Mesenchymal stem cell (in vitro differentiated cells and primary cell): ENCODE results near the gene CPXM2.

Experiments used
- DNase-seq: peaks from one replicate; pipeline ENCODE4 v3.0.0-alpha.2; 2013
- H2AFZ ChIP-seq: one replicate; pipeline ENCODE4 v1.6.1; 2013; ENCODE audit warnings: low read depth, mild to moderate bottlenecking, control low read depth, inconsistent platforms, low read length, moderate library complexity
- H2AK5ac ChIP-seq: 2 replicates; pipeline ENCODE4 v1.6.1; 2013; ENCODE audit warnings: low read length, moderate library complexity, mild to moderate bottlenecking, inconsistent platforms; ENCODE audit not compliant: severe bottlenecking
- H2BK120ac ChIP-seq: one replicate; pipeline ENCODE4 v1.6.1; 2013; ENCODE audit warnings: low read depth, mild to moderate bottlenecking, inconsistent platforms, low read length, moderate library complexity
- H2BK12ac ChIP-seq, 2 experiments: one replicate each; pipeline ENCODE4 v1.6.1; 2013; ENCODE audit warnings: inconsistent platforms in 2 of 2, low read length in 2 of 2, mild to moderate bottlenecking in 2 of 2, moderate library complexity in 2 of 2, control low read depth in 1 of 2
- H2BK15ac ChIP-seq: one replicate; pipeline ENCODE4 v1.6.1; 2013; ENCODE audit warnings: mild to moderate bottlenecking, low read depth, inconsistent platforms; ENCODE audit not compliant: poor library complexity, severe bottlenecking
- H2BK5ac ChIP-seq: 2 replicates; pipeline ENCODE4 v1.6.1; 2013; ENCODE audit warnings: low read depth, mild to moderate bottlenecking, low read length, control low read depth, inconsistent platforms; ENCODE audit not compliant: poor library complexity, severe bottlenecking
- H3K14ac ChIP-seq, 2 experiments: one replicate each; pipeline ENCODE4 v1.6.1; 2013; ENCODE audit warnings: inconsistent platforms in 2 of 2, low read length in 2 of 2, control low read depth in 1 of 2, mild to moderate bottlenecking in 1 of 2, moderate library complexity in 1 of 2
- H3K18ac ChIP-seq, 2 experiments: one replicate each; pipeline ENCODE4 v1.6.1; 2013; ENCODE audit warnings: inconsistent platforms in 2 of 2, low read length in 2 of 2, control low read depth in 1 of 2, low read depth in 1 of 2, mild to moderate bottlenecking in 1 of 2
- H3K23ac ChIP-seq, 2 experiments: one replicate each; pipeline ENCODE4 v1.6.1; 2013; ENCODE audit warnings: inconsistent platforms in 2 of 2, low read length in 2 of 2, mild to moderate bottlenecking in 2 of 2, moderate library complexity in 2 of 2, control low read depth in 1 of 2
- H3K27ac ChIP-seq: 2 replicates; pipeline ENCODE4 v1.5.1; 2013; ENCODE audit warnings: mild to moderate bottlenecking, moderate library complexity, low read length, control low read depth, inconsistent platforms; ENCODE audit not compliant: poor library complexity, severe bottlenecking
- H3K27me3 ChIP-seq, 2 experiments: 2 replicates each; pipeline versions ENCODE4 v1.6.1 to v1.7.0; 2013; ENCODE audit warnings: low read length in 2 of 2, mild to moderate bottlenecking in 2 of 2, moderate library complexity in 2 of 2, control low read depth in 1 of 2, inconsistent platforms in 1 of 2; ENCODE audit not compliant: control insufficient read depth in 1 of 2, insufficient read depth in 1 of 2
- H3K36me3 ChIP-seq, 2 experiments: 2 replicates each; pipeline versions ENCODE4 v1.6.1 to v1.7.0; 2013; ENCODE audit warnings: low read length in 2 of 2, control low read depth in 1 of 2, inconsistent platforms in 1 of 2, low read depth in 1 of 2, mild to moderate bottlenecking in 1 of 2; ENCODE audit not compliant: insufficient read depth in 2 of 2, control insufficient read depth in 1 of 2
- H3K4ac ChIP-seq, 2 experiments: one replicate each; pipeline ENCODE4 v1.6.1; 2013; ENCODE audit warnings: inconsistent platforms in 2 of 2, low read length in 2 of 2, mild to moderate bottlenecking in 2 of 2, moderate library complexity in 2 of 2, control low read depth in 1 of 2, low read depth in 1 of 2
- H3K4me1 ChIP-seq: 2 replicates; pipeline ENCODE4 v1.6.1; 2013; ENCODE audit warnings: low read depth, low read length, control low read depth; ENCODE audit not compliant: control insufficient read depth, insufficient read depth
- H3K4me2 ChIP-seq: 2 replicates; pipeline ENCODE4 v1.6.1; 2013; ENCODE audit warnings: low read length, mild to moderate bottlenecking, inconsistent platforms; ENCODE audit not compliant: poor library complexity, severe bottlenecking
- H3K4me3 ChIP-seq, 2 experiments: 2 replicates each; pipeline versions ENCODE4 v1.5.1 to v1.7.0; 2013; ENCODE audit warnings: low read length in 2 of 2, mild to moderate bottlenecking in 2 of 2, control low read depth in 1 of 2, low read depth in 1 of 2; ENCODE audit not compliant: insufficient read depth in 1 of 2
- H3K79me1 ChIP-seq: replicated peaks from 2 replicates; pipeline ENCODE4 v1.6.1; 2013; ENCODE audit warnings: mild to moderate bottlenecking, control low read depth, low read length, inconsistent platforms; ENCODE audit not compliant: poor library complexity, severe bottlenecking
- H3K9ac ChIP-seq: 2 replicates; pipeline ENCODE4 v1.7.0; 2013; ENCODE audit warnings: mild to moderate bottlenecking, low read length, moderate library complexity
- H3K9me3 ChIP-seq: 2 replicates; pipeline ENCODE4 v1.7.0; 2013; ENCODE audit warnings: mild to moderate bottlenecking, low read length; ENCODE audit not compliant: control insufficient read depth
- H4K8ac ChIP-seq: one replicate; pipeline ENCODE4 v1.6.1; 2013; ENCODE audit warnings: inconsistent platforms, mild to moderate bottlenecking, low read length, moderate library complexity
- H4K91ac ChIP-seq: one replicate; pipeline ENCODE4 v1.6.1; 2013; ENCODE audit warnings: mild to moderate bottlenecking, low read length, inconsistent platforms
- WGBS: methylation state at CpG from one replicate; pipeline ENCODE4 v1.1.7; 2013; ENCODE audit warnings: mixed read lengths; 5-methylcytosine and 5-hydroxymethylcytosine counted together

The CPXM2 gene

DNA sequence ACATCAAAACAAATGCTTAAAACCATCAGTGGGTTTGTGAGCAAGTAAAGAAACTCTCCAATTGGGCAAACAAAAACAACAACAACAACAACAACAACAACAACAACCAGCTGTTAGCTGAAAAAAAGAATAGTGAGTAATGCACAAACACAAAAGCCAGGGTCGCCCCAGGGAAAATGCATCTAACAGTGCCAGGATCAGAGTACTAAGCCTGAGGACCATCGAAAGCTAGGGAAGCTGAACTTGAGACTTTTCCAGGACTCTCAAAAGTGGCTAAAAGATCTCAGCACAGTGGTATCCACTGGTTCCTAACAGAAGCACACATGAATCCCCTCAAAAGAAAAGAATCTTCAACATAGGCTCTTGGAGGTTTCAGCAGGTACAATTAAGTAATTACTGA is 83.3 kb downstream of the CPXM2 start:
- Histone ChIP-seq H3K27ac (no peak overlapping the region), H3K9me3 (no peaks in the 10 kb centered on the region), H3K27me3 (no peaks in the 10 kb centered on the region), H3K4ac (no peak overlapping the region), H3K23ac (no peak overlapping the region), H4K8ac (no peak overlapping the region), H2BK5ac (no peak overlapping the region), H2AFZ (no peak overlapping the region), H4K91ac (no peak overlapping the region), H3K4me2 (no peak overlapping the region), H2BK15ac (no peak overlapping the region), H3K4me3 (no peak overlapping the region), H3K18ac (no peak overlapping the region), H3K14ac (no peak overlapping the region), H2AK5ac (no peak overlapping the region), H3K9ac (peak overlapping the region; percentile 30), H2BK120ac (no peak overlapping the region), H3K4me1 (no peaks in the 10 kb centered on the region), H3K79me1 (no peaks in the 10 kb centered on the region), H2BK12ac (no peak overlapping the region), H3K36me3 (no peaks in the 10 kb centered on the region)
- WGBS = 68% methylated on average over 2 of the region's 2 CpGs
- no peak for DNase-seq

DNA sequence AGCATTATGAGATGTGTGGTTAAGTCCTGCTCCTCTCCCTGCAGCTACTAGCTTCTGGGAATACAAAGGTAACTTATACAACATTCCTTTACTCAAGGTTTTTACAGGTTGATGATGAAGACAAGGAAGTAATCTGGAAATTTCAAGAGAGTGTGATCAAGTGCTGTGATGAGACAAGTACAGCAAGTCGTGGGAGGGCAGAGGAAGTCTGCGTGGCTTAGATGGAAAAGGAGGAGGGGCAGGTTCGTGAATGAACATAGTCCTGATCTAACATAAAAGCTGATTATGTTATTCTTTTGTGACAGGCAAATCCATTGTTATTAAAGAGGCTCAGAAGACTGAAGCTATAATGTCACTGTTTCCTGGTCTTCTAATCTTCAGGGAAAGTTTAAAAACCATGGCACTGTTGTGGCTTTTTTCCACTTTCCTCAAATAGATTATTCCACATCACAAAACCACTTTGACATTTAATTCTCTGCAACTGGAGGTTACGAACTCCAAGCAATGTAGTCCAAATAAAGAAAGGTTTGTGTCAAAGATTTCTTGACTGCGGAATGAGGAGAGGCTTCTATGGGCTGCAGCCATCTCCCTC is 84.1 kb downstream of the CPXM2 start:
- Histone ChIP-seq H3K27me3 (no peaks in the 10 kb centered on the region), H3K9me3 (no peaks in the 10 kb centered on the region), H3K79me1 (no peaks in the 10 kb centered on the region), H2BK15ac (no peak overlapping the region), H2BK120ac (no peak overlapping the region), H2AK5ac (no peak overlapping the region), H2BK12ac (no peak overlapping the region), H3K4me1 (no peaks in the 10 kb centered on the region), H3K36me3 (no peaks in the 10 kb centered on the region), H3K4me2 (no peak overlapping the region), H3K27ac (no peak overlapping the region), H4K8ac (no peak overlapping the region), H3K14ac (no peak overlapping the region), H3K4ac (no peak overlapping the region), H2AFZ (no peak overlapping the region), H3K4me3 (no peak overlapping the region), H3K18ac (no peak overlapping the region), H4K91ac (no peak overlapping the region), H3K9ac (no peak overlapping the region), H2BK5ac (no peak overlapping the region), H3K23ac (no peak overlapping the region)
- DNase-seq = no peak
- WGBS = 55% methylated on average over 5 of the region's 5 CpGs

DNA sequence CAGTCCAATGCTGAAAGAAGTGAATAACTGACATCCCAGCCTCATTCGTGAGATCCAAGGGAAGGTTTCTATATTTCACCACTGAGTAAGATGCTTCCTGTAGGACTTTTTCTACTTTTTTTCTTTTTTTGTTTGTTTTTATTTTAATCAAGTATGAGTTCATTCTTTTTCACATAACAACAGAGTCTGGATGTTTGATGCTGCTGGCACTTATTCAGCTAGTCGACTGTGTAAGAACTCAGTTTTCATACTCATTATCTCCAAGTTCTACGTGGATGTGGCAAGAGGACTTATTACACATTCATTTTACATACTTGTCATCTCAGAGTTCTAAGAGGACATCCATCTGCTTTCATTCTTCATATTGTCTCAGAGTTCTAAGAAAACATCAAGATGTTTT is 86.9 kb downstream of the CPXM2 start:
- Histone ChIP-seq H3K9me3 (no peaks in the 10 kb centered on the region), H3K4me2 (no peak overlapping the region), H2BK12ac (no peak overlapping the region), H2BK15ac (no peak overlapping the region), H3K36me3 (no peaks in the 10 kb centered on the region), H2AFZ (no peak overlapping the region), H3K27me3 (no peaks in the 10 kb centered on the region), H3K79me1 (no peaks in the 10 kb centered on the region), H3K9ac (no peak overlapping the region), H3K4ac (no peak overlapping the region), H3K27ac (no peak overlapping the region), H3K4me1 (no peaks in the 10 kb centered on the region), H2BK5ac (no peak overlapping the region), H3K18ac (no peak overlapping the region), H4K8ac (no peak overlapping the region), H4K91ac (no peak overlapping the region), H3K14ac (no peak overlapping the region), H3K4me3 (no peak overlapping the region), H3K23ac (no peak overlapping the region), H2BK120ac (no peak overlapping the region), H2AK5ac (no peak overlapping the region)
- 55% methylated on average over 2 of the region's 3 CpGs for WGBS
- DNase-seq = no peak

DNA sequence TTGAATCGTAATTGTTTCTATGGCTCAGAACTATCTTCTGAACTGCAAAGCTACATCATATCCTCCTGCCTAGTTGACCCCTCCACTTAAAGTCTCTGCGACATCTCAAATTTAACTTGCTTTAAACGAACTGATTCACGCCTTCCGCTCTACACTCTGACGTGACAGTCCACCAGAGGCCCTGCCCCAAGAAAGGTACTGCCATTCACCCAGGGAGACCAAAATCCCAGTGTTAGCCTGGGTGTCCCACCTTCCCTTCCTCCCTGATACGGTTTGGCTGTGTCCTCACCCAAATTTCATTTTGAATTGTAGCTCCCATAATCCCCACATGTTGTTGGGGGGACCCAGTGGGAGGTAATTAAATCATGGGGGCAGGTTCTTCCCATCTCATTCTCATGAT is 90.8 kb downstream of the CPXM2 start:
- no peaks in the 10 kb centered on the region for H3K9me3 ChIP-seq

More for the DNA sequence above, 90.8 kb downstream of the CPXM2 start:
- no peak overlapping the region for H2BK15ac ChIP-seq
- no peak overlapping the region for H3K14ac ChIP-seq
- no peak overlapping the region for H4K8ac ChIP-seq
- no peak overlapping the region for H4K91ac ChIP-seq
- H3K4ac ChIP-seq = no peak overlapping the region
- H3K9ac ChIP-seq = no peak overlapping the region
- H3K4me2 ChIP-seq = no peak overlapping the region
- no peaks in the 10 kb centered on the region for H3K27me3 ChIP-seq
- H3K36me3 ChIP-seq = peaks cover 0 to 17% of the 10 kb centered on the region in 2 experiments
- no peak overlapping the region for H3K18ac ChIP-seq
- no peak overlapping the region for H2BK5ac ChIP-seq
- H3K23ac ChIP-seq = no peak overlapping the region
- H3K79me1 ChIP-seq = no peaks in the 10 kb centered on the region
- no peak for DNase-seq
- no peak overlapping the region for H2BK12ac ChIP-seq
- no peak overlapping the region for H3K4me3 ChIP-seq
- H2BK120ac ChIP-seq = no peak overlapping the region
- H2AK5ac ChIP-seq = no peak overlapping the region
- H3K27ac ChIP-seq = no peak overlapping the region
- no peak overlapping the region for H2AFZ ChIP-seq
- 78% methylated on average over 6 of the region's 7 CpGs for WGBS
- no peaks in the 10 kb centered on the region for H3K4me1 ChIP-seq
